ENCODE measurements around the gene RNMT.
"Not testable (repeated sequence)": the region's sequence is repeated elsewhere in the genome, so short reads cannot be mapped to it uniquely, and the experiment has no call there.

The RNMT gene

DNA sequence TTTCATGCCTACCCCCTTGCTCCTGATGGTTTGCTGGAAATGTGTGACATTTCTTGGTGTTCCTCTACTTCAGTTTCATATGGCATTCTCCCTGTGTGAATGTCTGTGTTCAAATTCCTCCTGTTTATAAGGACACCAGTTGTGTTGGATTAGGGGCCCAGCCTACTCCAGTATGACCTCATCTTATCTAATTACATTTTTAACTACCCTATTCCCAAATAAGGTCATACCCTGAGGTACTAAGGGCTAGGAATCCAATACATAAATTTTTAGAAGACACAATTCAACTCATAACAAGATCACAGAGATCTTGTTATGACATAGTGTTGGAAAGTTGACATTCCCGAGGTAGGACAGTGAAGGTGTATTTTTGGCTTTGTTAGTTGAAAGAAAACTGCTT, 5.6 kb upstream of the RNMT start:
- Histone ChIP-seq H3K9me3 (replicated peaks in 1 of 11) (peaks cover 24 to 55% (median 48%) of the 10 kb centered on the region in 11 experiments), H3K4me1 (peaks cover 13 to 23% (median 19%) of the 10 kb centered on the region in 10 experiments), H3K4me2 (no peak overlapping the region), H3K27ac (no peak overlapping the region), H3K9ac (no peak overlapping the region), H4K20me1 (peaks cover 9 to 94% (median 48%) of the 10 kb centered on the region in 11 experiments; a peak in 18 of 22 replicates), H3K36me3 (peaks cover 35 to 75% (median 58%) of the 10 kb centered on the region in 11 experiments), H3K4me3 (no peak overlapping the region), H3K27me3 (no peaks in the 10 kb centered on the region)
- TF ChIP-seq Cebpa-rat (IDR thresholded peaks at IDR 0.05): no peak

DNA sequence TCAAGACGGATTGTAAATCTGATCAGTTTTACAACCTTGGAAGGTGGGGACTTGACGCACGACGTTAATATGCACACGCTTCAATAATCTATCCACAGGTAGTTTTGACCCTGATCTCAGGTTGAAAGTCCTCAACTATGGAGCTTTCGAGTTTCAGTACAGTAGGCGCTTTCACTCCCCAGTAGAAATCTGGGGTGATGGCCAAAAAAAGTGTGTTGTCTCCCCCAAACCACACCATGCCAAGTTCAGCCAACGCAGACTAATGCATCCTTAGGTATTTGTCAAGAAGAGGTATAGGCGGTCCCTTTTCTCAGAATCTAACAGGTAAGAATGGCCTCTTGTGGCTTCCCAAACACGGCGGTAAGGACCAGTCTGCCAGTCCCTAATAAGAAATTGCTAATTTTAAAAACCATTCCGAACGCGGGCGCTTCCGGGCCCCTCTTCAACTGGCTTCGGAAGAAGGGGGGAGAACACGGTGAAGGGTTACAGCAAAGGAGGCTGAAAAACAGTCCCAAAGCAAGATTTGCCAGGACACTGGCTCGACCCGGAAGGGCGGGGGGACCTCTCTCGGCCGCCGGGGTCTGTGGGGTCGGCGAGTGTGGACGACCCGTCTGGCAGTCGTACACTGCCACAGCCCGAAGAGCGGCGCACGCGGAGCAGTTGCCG, 774 bp upstream of the RNMT start:
- Histone ChIP-seq H4K20me1 (peaks cover 6 to 89% (median 54%) of the 10 kb centered on the region in 11 experiments; a peak in 17 of 22 replicates), H3K4me3 (peak overlapping the region; percentile 85 to 99 (median 90)), H3K9ac (peak overlapping the region; percentile 85 to 94 (median 90)), H3K36me3 (peaks cover 11 to 32% (median 22%) of the 10 kb centered on the region in 11 experiments), H3K27ac (peak overlapping the region; percentile 76 to 93 (median 86)), H3K27me3 (no peaks in the 10 kb centered on the region), H3K4me2 (peak overlapping the region; percentile 80 to 99 (median 93)), H3K9me3 (replicated peaks in 1 of 11) (peaks cover 0 to 11% (median 2%) of the 10 kb centered on the region in 11 experiments; a peak in 8 of 22 replicates), H3K4me1 (peaks cover 21 to 48% (median 32%) of the 10 kb centered on the region in 10 experiments)
- TF ChIP-seq Cebpa-rat (IDR thresholded peaks at IDR 0.05): no peak

DNA sequence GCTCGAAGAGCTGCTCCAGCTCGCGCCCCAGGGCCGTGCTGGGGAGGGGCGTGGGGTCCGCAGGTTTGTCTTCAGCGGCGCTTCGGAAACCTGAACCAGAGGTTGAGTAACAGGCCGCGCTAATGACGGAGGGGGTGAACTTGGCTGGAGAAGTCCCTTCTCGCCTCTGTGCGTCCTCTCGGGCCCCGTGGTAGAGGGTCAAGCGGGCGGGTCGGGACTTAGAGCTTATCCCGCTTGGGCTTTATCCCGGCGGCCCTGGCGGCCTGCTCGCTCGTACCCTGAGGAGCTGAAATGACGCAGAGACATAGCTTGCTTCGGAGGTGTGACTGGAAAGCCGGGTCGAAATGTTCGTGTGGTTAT, 479 bp downstream of the RNMT start:
- TF ChIP-seq Cebpa-rat (IDR thresholded peaks at IDR 0.05): no peak
- H3K4me1 ChIP-seq: peaks cover 21 to 48% (median 32%) of the 10 kb centered on the region in 10 experiments
- H4K20me1 ChIP-seq: peaks cover 5 to 88% (median 49%) of the 10 kb centered on the region in 11 experiments; a peak in 16 of 22 replicates
- peak overlapping the region; percentile 76 to 93 (median 86) for H3K27ac ChIP-seq
- H3K27me3 ChIP-seq: no peaks in the 10 kb centered on the region
- H3K36me3 ChIP-seq: peaks cover 10 to 32% (median 20%) of the 10 kb centered on the region in 11 experiments; a peak in 21 of 22 replicates
- peak overlapping the region; percentile 68 to 95 (median 83) for H3K4me2 ChIP-seq
- H3K4me3 ChIP-seq: peak overlapping the region; percentile 85 to 99 (median 90)
- peaks cover 0 to 4% (median 0%) of the 10 kb centered on the region in 11 experiments; a peak in 3 of 22 replicates for H3K9me3 ChIP-seq (replicated peaks in 1 of 11)
- H3K9ac ChIP-seq: peak overlapping the region; percentile 85 to 94 (median 90)

DNA sequence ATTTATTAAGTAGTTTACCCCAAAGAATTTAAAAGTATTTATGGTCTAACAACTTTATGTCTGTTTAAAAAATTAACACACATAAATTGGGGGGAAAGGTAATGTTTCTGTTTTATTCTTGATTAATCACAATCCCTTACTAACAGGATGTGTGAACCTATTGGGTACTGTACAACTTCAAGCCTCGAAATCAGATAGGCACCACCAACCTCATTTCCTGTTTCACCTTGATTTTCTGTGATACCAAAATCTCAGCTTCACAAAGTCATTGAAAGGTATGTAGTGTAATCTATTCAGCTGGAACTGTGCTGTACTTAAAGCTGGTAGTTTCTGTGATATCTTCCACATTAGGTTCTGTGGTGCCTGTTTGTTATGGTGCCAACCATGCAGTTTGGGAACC, 4.0 kb downstream of the RNMT start:
- H3K4me1 ChIP-seq: peaks cover 8 to 26% (median 14%) of the 10 kb centered on the region in 10 experiments
- peaks cover 25 to 53% (median 49%) of the 10 kb centered on the region in 11 experiments for H3K36me3 ChIP-seq
- peaks cover 0 to 7% (median 0%) of the 10 kb centered on the region in 11 experiments; a peak in 1 of 22 replicates for H3K9me3 ChIP-seq (replicated peaks in 1 of 11)
- peaks cover 0 to 69% (median 27%) of the 10 kb centered on the region in 11 experiments; a peak in 12 of 22 replicates for H4K20me1 ChIP-seq
- no peak overlapping the region for H3K4me3 ChIP-seq
- H3K4me2 ChIP-seq: no peak overlapping the region
- TF ChIP-seq Cebpa-rat (IDR thresholded peaks at IDR 0.05): no peak
- H3K9ac ChIP-seq: no peak overlapping the region
- H3K27ac ChIP-seq: no peak overlapping the region
- no peaks in the 10 kb centered on the region for H3K27me3 ChIP-seq

DNA sequence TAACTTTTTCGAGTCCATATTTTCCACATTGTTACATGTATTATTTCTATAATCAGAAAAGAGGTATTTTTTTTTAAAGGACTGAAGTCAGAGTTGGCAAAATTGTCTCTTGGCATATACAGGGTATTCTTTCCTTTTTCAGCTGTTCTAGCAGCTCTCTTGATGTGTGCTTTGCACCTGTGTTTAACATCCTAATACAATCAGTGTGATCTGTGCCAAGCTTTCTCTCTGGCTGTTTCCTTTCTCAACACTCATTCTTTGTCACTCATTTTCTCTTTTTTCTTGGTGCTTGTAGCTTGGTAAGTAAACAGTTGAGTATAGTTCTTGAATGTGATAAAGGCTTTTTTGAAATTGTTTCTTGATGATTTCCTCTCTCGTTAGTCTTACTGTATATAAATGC, 9.2 kb downstream of the RNMT start:
- H3K27me3 ChIP-seq: no peaks in the 10 kb centered on the region
- TF ChIP-seq Cebpa-rat (IDR thresholded peaks at IDR 0.05): no peak
- no peak overlapping the region for H3K27ac ChIP-seq
- H3K9ac ChIP-seq: no peak overlapping the region
- H3K36me3 ChIP-seq: peaks cover 74 to 100% (median 95%) of the 10 kb centered on the region in 11 experiments
- H3K4me1 ChIP-seq: no peaks in the 10 kb centered on the region
- H4K20me1 ChIP-seq: peaks cover 0 to 34% (median 13%) of the 10 kb centered on the region in 11 experiments; a peak in 11 of 22 replicates
- peaks cover 0 to 7% (median 0%) of the 10 kb centered on the region in 11 experiments; a peak in 1 of 22 replicates for H3K9me3 ChIP-seq (replicated peaks in 1 of 11)
- no peak overlapping the region for H3K4me2 ChIP-seq
- no peak overlapping the region for H3K4me3 ChIP-seq

DNA sequence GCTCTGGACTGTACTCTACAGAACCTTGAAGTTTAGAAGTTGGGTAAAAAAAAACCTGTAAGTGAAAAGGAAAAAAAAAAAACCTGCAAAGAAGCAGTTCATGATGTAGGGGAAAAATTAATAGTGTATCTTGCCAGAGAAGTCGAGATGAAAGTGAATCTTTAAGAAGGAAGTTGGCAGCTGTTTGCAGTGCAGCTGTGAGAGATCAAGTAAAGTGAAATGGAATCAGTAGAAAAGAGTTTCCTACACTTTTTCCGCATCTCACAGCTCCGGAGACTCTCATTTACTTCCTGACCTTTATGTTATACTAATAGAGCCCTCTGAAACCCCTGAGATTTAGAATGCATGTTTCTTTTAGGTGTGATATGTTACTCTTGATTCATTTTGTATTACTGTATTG, 19.2 kb downstream of the RNMT start:
- Histone ChIP-seq H4K20me1 (0 out of 22 replicates have a peak, but pooled peaks cover 0 to 5% (median 0%) of the 10 kb centered on the region in 11 experiments), H3K4me1 (peaks cover 0 to 22% (median 8%) of the 10 kb centered on the region in 10 experiments; a peak in 9 of 20 replicates), H3K9me3 (replicated peaks in 1 of 11) (peaks cover 0 to 11% (median 8%) of the 10 kb centered on the region in 11 experiments; a peak in 9 of 22 replicates), H3K4me2 (peak overlapping the region in 3 of 11 experiments; percentile 10 to 29 (median 13); a peak in 5 of 22 replicates), H3K27ac (no peak overlapping the region), H3K4me3 (no peak overlapping the region), H3K36me3 (peaks cover 84 to 95% (median 91%) of the 10 kb centered on the region in 11 experiments), H3K27me3 (no peaks in the 10 kb centered on the region), H3K9ac (peak overlapping the region in 1 of 11 experiments; percentile 30; a peak in 1 of 22 replicates)
- TF ChIP-seq Cebpa-rat (IDR thresholded peaks at IDR 0.05): no peak

DNA sequence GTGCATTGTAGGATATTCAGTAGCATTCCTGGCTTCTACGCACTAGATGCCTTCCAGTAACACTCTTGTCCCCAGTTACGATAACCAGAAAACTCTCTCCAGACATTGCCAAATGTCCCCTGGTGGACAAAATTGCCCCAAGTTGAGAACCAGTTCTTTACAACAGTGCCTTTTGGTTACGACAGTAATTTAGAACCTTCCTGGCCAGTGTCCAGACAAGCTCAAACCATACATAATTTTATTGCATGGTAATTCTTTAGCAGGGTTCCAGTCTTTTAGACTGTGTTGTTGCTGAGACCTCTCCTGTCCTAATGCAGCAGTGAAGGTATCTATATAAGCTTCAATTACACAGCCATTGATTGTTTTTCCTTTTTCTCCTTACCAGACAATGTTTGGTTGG, 20.2 kb downstream of the RNMT start:
- no peak overlapping the region for H3K27ac ChIP-seq
- no peak overlapping the region for H3K4me3 ChIP-seq
- TF ChIP-seq Cebpa-rat (IDR thresholded peaks at IDR 0.05): no peak
- H3K27me3 ChIP-seq: no peaks in the 10 kb centered on the region
- H4K20me1 ChIP-seq: 0 out of 22 replicates have a peak, but pooled peaks cover 0 to 5% (median 0%) of the 10 kb centered on the region in 11 experiments
- no peak overlapping the region for H3K4me2 ChIP-seq
- peaks cover 0 to 12% (median 8%) of the 10 kb centered on the region in 11 experiments; a peak in 9 of 22 replicates for H3K9me3 ChIP-seq (replicated peaks in 1 of 11)
- peaks cover 0 to 22% (median 8%) of the 10 kb centered on the region in 10 experiments; a peak in 9 of 20 replicates for H3K4me1 ChIP-seq
- H3K9ac ChIP-seq: no peak overlapping the region
- peaks cover 77 to 94% (median 85%) of the 10 kb centered on the region in 11 experiments for H3K36me3 ChIP-seq

DNA sequence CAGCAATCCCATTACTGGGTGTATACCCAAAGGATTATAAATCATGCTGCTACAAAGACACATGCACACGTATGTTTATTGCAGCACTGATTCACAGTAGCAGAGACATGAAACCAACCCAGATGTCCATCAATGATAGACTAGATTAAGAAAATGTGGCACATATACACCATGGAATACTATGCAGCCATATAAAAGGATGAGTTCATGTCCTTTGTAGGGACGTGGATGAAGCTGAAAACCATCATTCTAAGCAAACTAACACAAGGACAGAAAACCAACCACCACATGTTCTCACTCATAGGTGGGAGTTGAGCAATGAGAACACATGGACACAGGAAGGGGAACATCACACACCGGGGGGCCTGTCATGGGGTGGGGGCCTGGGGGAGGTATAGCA, 25.1 kb downstream of the RNMT start:
- not testable (repeated sequence) for H3K4me1 ChIP-seq, H4K20me1 ChIP-seq, H3K27me3 ChIP-seq, H3K27ac ChIP-seq, H3K4me3 ChIP-seq, H3K4me2 ChIP-seq, H3K9ac ChIP-seq
- Histone ChIP-seq H3K9me3 (replicated peaks in 1 of 11) (peaks cover 7 to 24% (median 16%) of the 10 kb centered on the region in 11 experiments), H3K36me3 (peaks cover 87 to 97% (median 91%) of the 10 kb centered on the region in 11 experiments)

DNA sequence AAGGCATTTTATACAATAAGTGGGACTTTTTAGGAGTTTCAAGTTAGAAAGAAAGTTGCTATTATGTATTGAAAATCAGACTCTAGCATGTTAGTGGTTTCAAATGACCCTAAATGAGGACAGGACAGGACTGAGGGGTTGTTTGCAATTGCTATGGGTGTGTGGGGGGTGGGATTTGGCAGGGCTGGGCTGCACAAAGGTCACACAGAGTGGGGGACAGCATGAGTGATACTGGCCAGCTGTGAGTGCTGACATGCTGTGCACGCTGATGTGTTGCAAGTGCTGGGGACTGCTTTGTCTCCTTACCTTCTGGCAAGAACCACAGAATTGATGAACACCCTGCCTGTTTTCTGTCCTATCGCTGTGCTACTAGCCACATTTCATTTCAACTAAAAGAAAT, 29.8 kb downstream of the RNMT start:
- no peak overlapping the region for H3K4me3 ChIP-seq
- no peak for TF ChIP-seq Cebpa-rat (IDR thresholded peaks at IDR 0.05)
- no peak overlapping the region for H3K4me2 ChIP-seq
- H4K20me1 ChIP-seq: no peaks in the 10 kb centered on the region
- H3K9me3 ChIP-seq (replicated peaks in 1 of 11): peaks cover 0 to 29% (median 23%) of the 10 kb centered on the region in 11 experiments; a peak in 20 of 22 replicates
- no peak overlapping the region for H3K9ac ChIP-seq
- H3K27ac ChIP-seq: no peak overlapping the region
- no peaks in the 10 kb centered on the region for H3K4me1 ChIP-seq
- no peaks in the 10 kb centered on the region for H3K27me3 ChIP-seq
- peaks cover 74 to 95% (median 89%) of the 10 kb centered on the region in 11 experiments for H3K36me3 ChIP-seq
